HG02623 (cell line): ENCODE measurements around the gene FAM168A.

Experiments used
- ATAC-seq: cut with Tn5 transposase; IDR thresholded peaks from one replicate; pipeline ENCODE4 v1.9.1; 2021; ENCODE audit warnings: moderate library complexity; ENCODE audit not compliant: unreplicated experiment

FAM168A gene

DNA sequence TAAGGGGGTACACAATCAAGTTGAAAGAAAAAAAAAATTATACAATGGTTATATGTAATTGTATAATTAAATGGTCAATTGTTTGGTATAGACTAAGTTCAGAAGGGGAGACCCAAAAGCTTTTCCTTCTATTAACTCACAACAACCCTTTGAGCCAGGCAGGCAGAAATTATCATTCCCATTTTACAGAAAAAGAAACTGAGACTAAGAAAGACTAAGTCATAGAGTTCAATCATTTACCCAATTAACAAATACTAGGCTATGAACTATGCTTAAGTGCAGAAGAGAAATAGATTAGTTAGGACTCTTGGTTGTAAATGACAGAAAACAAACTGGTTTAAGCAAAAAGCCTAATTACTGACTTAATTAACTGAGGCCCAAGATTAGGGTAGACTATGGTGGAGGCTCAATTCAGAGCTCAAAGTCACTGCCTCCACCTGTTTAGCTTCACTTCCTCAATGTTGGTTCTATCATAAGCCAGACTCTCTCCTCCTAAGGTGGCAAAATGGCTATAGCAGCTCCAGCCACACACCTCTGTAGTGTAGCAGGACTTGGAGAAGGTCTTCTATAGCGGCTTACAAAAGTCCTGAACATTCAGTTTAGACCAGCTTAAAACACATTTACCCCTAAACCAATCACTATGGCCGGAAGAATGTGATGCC, 34.2 kb downstream of the FAM168A start:
- ATAC-seq, result no peak

DNA sequence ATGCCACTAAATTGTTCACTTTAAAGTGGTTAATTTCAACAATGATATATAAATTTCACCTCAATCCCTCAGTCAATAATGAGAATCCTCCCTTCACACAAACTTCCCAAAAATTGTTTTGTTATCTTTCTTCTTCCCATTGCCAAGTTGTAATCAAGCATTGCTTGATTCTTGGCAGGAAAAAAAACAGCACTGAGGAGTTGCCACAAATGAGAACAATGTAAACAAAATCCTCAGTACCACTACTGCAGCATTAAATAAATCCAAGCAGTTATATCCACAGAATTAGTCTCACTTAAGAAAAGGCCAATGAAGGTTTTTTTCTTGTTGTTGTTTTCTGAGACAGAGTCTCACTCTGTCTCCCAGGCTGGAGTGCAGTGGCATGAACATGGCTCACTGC, 38.2 kb downstream of the FAM168A start:
- ATAC-seq, result no peak

DNA sequence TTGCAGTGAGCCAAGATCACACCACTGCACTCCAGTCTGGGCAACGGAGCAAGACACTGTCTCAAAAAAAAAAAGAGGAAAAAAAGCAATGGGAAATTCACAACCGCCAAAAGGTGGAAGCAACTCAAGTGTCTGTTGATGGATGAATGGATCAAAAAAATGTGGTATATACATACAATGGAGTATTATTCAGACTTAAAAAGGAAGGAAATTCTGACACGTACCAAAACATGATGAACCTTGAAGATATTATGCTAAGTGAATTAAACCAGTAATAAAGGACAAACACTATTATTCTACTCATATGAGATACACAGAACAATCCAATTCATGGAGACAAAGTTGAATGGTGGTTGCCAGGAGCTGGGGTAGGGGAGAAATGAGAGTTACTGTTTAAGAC, 40.9 kb downstream of the FAM168A start:
- no peak for ATAC-seq

DNA sequence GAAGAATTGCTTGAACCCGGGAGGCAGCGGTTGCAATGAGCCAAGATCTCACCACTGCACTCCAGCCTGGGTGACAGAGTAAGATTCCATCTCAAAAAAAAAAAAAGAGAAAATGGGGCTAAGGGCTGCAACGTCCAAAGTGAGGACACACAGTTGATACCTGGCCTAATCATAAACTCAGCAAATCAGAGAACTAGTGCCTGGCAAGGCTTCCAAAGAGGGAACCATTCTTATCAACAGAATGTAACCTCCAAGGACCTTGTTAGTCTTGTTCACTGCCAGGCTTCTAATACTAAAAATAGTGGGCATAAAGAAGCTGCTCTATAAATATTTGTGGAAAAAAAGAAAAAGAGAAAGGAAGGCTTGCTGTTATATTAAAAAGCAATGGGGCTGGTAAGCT, 42.3 kb downstream of the FAM168A start:
- no peak for ATAC-seq

DNA sequence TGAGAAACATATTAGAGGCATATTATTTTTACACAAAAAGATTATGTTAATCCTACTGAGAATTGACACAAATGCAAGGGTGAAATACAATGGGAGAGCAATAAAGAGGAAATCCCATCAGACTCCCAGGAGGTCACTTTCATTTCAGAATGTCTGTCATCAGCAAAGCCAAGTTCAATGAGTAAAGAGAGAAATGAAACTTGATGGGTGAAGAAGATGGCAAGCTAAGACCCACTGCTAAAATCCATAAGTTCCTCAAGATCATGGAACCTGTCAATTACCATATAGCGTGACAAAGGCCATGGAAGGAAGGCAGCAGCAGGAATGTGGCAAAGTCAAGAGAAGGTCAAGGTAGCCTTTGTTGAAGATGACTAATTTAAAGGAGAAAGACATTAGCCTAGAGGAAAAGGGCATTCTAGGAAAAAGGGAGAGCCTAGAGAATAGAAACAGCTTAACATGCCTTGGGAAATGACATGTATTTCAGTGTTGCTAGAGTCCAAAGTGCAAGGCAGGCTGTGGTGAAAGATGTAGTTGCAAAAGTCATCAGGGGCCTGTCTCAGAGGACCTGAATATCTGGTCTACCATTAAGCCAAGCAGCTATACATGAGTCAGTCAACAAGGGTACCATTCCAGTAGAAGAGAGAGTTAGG, 43.1 kb downstream of the FAM168A start:
- ATAC-seq, result no peak

DNA sequence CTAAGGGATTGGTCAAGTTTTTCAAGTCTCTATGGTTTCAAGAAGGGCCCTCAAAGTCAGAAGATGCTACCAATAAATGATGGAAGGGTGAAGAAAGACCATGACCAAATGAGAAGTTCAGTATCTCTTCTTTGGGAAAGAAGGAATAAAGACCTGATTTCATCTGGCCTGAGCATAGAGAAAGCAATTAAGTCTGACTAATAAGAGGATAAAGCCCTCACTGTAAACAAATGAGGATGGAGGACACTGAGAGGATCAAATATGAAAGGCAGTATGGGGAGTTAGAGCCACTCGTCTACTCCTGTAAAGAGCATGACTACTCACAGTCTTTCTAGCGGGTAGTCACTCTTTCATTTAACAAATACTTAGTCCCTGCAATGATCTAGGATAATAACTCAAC, 44.6 kb downstream of the FAM168A start:
- no peak for ATAC-seq

DNA sequence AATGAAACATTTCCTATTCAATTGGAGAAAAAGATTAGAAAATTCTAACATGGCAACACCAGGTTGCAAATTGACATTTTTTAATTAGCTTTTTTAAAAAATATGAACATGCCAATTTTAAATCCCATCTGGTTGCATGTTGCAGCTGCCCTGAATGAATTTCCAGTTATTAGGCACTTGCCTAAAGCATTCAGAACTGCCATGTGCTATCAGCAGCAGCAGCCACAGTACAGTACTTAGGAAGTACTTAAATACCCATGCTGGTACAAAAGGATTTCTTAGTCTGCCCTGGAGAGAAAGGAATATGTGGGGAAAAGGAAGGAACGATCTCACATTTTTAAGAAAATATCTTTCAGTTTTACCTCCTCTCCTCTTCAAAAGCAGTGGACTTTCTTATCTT, 46.2 kb downstream of the FAM168A start:
- ATAC-seq, result no peak

DNA sequence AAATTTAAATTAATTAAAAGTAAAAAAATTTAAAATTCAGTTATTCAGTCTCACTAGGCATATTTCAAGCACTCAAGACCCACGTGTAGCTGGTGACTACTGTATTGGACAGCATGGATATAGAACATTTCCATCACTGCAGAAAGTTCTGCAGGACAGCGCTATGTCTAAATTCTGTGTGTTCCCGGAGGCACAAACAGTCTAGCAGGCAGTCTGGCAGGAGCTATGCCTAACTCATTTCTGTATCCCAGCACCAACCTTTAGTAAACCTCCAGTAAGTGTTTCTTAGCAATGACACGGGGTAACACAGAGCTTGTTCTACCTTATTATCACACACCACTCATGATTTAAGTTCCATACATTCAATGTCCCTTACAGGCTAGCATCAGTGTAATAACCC, 48.5 kb downstream of the FAM168A start:
- no peak for ATAC-seq

DNA sequence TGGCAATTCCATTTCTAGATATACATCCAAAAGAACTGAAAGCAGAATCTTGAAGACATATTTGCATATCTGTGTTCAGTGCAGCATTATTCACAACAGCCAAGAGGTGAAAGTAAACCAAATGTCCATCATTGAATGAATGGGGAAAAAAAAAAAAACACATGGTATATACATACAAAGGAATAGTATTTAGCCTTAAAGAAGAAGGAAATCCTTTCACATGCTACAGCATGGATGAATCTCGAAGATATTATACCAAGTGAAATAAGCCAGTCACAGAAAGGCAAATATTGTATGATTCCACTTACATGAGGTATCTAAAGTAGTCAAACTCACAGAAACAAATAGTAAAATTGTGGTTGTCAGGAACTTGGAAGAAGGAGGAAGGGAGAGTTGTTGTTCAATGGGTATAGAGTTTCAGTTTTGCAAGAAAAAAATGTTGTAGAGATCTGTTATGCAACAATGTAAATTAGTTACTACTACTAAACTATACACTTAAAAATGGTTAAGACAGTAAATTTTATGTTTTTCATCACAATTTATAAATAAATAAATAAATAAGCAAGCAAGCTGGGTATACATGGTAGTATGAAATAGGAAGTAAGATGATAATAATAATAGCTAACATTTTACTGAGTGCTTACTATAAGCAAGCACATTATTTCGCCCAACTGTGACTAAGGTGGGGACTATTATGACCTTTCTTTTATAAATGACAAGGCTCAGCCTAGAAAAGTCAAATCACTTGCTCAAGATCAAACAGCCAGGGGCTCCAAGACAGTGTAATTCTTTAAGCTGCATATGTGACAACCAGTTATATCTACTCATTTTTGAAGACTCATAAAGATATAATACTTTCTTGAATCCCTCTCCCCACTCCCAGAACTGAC, 50.0 kb downstream of the FAM168A start:
- ATAC-seq, result no peak

DNA sequence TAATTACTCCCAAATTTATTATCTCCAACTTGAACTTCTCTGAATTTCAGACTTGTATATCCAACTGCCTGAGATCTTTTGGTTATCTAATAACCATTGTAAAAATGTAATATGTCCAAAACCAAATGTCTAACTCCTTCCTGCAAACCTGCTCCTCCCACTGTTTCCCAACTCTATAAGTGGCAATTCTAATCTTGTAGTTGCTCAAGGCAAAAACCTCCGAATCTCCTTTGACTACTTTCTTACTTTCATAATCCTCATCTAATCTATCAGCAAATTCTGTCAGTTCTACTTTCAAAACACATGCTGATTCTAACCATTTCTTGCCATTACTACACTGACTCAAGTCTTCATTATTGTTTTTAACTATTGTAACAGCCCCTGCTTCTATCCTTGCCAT, 55.7 kb downstream of the FAM168A start:
- no peak for ATAC-seq

DNA sequence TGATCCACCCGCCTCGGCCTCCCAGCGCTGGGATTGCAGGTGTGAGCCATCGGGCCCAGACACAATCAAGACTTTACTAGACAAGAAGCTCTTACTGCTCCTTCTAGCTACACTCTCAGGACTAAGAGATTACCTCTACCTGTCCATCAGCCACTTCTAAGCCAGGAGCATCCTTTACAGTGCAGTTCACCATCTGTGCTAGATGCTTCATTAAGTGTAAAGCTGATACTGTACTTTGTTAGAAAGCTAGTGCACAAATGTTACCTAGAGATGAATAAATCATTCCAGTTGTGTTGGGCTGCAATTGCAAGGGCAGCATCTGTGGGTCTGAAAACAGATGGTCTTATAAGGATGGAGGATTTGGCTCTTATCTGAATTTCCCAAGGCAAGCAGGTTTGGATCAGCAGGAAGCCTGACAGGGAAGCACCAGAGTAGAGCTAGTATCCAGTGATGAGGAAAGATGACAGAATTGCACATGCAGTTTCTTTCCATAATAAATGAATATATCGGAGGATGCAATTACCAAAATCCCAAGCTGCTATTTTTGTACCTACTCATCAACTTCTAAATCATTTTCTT, 58.3 kb downstream of the FAM168A start:
- ATAC-seq, result no peak

DNA sequence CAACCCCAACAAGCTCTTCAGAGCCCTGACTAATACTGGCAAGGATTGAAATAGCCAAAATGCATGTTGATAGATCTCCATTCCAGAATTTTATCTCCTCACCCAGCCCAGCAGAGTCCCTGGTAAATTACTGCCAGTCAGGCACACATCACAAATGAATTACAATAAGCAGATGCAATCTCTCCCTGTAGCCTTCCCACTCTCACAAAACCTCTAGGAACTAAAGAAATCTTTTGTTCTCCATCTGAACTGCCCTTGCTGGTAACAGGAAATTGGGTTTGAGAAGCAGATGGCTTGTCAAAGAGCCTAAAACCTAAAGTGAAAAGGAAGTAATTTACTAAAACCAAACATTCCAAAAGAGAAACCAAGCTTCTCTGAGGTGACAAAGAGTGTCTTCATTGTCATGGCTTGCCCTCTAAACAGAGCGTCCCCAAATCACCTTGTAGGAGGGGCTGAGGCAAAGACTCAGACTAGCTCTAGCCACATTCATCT, 59.5 kb downstream of the FAM168A start:
- no peak for ATAC-seq

DNA sequence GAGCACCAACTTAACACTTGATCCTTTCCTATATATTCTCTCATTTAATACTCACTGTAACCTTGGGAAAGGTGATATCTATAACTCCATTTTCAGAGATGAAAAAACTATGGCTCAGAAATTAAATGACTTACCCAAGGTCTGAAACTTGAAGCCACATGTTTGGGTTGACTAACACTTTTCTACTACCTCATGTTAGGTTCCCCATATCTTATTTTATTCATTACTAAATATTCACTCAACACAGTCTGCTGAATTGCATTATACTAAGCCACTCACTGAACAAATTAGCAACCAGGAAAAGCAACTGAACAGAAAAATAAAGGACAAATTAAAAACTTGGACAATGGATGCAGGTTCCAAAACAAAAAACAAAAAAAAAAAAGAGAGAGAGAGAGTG, 59.9 kb downstream of the FAM168A start:
- ATAC-seq, result no peak

DNA sequence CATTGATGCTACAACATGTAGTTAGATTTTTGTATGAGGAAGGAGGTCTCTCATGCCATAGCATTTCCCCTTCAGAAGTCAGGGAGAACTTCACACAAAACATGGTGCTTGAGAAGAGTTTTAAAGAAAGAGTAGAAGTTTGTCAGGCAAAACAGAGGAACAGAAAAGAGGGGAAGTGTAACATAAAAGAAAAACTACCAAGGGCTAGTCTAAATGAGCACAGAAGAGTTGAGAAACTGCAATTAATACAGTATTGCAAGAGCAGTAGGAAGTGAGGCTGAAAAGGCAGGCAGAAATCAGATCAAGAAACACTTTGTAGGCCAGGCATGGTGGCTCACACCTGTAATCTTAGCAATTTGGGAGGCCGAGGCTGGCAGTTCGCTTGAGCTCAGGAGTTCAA, 61.0 kb downstream of the FAM168A start:
- no peak for ATAC-seq

DNA sequence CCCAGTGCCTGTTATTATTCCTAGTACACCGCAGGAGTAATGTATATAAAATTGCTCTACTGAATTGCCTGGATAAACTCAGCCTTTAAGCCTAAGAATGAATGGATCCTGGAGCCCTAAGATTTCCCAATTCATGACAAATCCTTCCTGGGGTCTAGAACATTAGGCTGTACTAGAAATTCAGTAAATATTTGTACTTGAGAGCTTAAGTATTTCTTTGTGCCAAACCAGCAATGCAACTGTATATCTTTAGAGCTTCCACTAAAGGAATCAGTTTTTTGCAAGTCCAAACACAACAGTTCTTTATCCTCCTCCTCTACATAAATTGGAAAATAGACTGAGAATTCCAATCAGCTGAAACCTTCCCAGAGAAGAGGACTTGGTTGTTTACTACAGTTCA, 65.6 kb downstream of the FAM168A start:
- ATAC-seq, result no peak

DNA sequence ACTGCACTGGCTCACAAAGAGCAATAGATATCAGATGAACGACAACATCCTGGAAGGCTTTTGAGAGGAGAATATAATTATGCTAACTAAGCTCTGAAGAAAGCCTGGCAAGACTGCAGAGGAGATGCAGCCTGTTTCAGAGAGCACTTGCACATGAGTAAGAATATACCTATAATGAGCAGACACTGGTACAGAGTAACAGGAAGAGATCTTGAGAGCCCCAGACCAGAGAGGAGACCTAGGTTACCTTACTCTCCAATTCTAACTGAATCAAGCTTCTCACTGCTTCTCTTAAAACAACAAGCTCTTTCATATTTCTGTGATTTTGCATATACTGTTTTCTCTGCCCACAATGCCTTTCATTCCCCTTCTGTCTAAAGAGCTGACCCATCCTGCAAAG, 66.5 kb downstream of the FAM168A start:
- no peak for ATAC-seq

DNA sequence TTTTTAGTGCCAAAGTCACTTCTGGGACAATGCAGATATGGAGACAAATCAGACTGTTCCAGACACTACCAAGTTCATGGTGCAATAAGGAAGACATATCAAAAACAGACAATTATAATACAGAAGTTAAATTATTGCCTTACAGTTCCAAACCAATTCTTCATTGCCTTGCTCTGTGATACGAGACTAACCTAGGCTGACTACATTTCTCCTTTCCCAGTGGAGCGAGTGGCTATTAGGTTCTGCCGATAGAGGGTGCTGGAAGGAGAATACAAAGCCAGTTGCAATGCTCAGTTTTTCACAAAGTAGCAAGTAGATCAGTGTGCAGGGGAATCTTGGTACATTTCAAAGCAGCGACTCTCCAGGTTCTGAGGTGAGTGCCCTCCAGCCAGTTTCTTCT, 67.8 kb downstream of the FAM168A start:
- no peak for ATAC-seq

DNA sequence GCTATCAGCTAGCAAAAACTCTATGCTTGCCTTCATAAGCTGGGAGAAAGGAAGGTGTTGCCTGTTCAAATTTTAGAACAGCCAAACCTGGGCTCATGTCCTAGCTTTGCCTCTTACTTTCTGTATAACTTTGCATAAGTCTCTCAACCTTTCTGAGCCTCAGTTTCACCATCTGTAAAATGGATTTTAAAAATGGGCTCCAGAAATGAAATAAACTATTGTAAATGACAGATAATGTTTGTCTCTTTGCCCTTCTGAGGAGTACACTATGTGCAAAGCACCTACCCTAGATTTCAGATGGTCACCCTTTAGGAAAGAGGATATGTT, 68.7 kb downstream of the FAM168A start:
- no peak for ATAC-seq

DNA sequence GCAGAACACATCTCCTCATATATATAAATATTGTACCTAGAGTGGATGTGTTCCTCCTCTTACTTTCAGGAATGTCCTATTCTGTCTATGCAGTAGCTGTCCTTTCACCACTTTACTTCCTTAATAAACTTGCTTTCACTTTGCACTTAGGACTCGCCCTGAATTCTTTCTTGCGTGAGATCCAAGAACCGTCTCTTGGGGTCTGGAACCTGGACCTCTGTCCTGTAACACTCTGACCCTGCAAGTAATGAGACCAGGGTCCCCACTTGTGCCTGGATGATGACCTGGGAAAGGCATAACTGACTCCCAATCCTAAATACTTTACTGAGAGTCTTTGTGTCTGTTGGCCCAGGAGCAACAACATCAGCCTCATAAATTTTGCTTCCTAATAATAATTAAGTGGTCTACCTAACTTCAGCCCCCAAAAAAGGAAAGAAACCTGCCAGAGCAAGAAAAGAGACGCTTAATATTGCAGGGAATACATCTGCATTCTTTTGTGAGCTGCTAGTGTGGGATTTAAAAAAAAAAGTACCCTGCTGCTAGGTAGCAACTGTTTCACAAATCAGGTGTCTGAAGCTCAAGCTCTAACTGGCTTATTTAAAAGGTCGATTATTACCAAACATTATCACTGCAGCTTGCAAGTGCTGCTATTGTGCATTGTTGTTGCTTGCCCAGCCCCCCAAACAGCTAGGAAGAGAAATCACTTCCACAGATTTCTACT, 69.3 kb downstream of the FAM168A start:
- no peak for ATAC-seq

DNA sequence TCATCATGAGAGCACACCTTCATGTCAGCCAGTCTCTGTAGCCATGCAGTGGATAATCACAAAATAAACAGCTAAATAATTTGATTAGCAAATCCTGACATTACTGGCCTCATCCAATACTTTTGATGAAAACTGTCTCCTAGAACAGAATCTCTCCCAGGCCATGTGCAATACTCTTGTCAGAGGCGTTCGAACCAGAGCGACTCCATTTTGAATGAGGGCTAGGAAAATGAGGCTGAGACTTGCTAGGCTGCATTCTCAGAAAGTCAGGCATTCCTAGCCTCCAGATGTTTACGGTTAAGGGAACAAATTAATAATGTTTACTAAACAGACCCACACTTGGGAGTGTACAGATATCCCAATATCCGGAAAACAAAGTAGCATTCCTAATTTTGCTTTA, 69.9 kb downstream of the FAM168A start:
- ATAC-seq, result no peak

DNA sequence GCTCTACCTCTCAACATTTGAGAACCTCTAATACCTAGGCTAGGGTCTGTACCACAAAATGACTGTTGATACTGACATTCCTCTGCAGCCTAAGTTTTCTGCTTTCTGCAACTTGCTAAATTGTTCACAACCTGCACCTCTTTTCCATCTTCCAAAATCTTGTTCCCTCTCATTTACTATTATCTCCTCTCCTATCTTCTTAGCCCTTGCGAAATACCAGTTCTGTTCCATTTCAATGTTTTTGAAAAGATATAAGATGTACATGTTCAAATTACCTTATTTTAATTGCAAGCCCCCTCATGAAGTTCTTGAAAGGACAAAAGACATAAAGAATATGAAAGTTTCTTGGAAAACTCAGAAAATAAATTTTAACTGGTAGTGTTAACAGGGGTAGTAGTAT, 72.3 kb downstream of the FAM168A start:
- ATAC-seq, result no peak
